ENCODE data around the gene AWAT2.

DNA sequence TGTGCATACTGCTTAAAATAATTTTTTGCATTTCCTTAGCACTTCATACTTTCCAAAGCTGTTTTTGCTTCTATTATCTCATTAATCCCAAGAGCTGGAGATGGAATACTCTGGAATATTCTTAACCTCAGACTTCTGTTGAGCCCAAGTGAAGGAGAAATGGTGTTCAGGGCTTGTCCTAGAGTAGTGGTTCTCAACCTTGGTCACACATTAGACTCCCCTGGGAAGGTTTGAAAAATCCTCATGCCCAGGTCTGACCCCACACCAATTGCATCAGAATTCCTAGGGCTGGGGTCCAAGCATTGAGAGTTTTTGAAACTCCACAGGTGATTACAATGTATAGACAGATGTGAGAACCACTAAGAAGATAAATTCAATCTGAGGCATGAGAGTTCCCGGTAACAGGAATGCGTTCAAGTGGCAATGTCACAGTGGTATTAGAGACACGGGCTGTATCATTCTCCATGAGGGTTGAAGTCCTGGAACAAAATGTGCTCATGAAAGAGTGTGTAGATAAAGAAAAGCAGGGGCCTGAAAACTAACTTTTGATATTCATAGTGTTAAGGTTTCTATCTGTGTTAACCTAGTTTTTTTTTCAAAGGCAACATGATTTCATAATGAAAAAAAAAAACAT, 47.9 kb downstream of the AWAT2 start:
- TF ChIP-seq, protein P1, sequence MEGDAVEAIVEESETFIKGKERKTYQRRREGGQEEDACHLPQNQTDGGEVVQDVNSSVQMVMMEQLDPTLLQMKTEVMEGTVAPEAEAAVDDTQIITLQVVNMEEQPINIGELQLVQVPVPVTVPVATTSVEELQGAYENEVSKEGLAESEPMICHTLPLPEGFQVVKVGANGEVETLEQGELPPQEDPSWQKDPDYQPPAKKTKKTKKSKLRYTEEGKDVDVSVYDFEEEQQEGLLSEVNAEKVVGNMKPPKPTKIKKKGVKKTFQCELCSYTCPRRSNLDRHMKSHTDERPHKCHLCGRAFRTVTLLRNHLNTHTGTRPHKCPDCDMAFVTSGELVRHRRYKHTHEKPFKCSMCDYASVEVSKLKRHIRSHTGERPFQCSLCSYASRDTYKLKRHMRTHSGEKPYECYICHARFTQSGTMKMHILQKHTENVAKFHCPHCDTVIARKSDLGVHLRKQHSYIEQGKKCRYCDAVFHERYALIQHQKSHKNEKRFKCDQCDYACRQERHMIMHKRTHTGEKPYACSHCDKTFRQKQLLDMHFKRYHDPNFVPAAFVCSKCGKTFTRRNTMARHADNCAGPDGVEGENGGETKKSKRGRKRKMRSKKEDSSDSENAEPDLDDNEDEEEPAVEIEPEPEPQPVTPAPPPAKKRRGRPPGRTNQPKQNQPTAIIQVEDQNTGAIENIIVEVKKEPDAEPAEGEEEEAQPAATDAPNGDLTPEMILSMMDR (IDR thresholded peaks at IDR 0.05): no peak
- no peak for TF ChIP-seq POLR2A (IDR thresholded peaks at IDR 0.05)
